ENCODE measurements around the gene STK32B. TPM values are rescaled to one million over a fixed set of nuclear protein-coding genes. Genes with fewer than 3 reads are reported as not detected.

The STK32B gene
- total RNA-seq, 4 donors from 2014 or later: 3.0 to 33.8 (median 4.3) TPM

DNA sequence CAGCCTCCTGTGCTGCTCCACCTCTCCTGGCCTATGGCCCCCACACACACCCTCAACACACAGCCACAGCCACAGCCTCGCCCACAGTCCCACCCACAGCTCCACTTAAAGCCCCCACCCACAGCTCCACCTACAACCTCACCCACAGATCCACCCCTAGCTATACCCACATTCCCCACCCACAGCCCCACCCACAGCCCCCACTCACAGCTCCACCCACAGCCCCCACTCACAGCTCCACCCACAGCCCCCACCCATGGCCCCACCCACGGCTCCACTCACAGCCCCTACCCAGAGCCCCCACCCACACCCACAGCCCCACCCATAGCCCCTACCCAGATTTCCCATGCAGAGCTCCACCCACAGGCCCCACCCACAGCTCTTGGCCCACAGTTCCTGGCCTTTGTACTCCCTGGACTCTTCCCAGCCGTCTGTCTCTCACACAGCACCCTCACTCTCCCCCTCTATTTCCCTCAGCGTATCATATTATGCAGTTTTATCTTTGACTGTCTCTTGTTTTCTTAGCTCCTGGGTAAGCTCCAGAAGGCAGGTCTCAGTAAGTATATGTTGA lies 334.5 kb downstream of the STK32B start:
- no peak for DNase-seq
- Histone ChIP-seq H3K9me3 (no peaks in the 10 kb centered on the region), H3K27me3 (no peaks in the 10 kb centered on the region), H3K4me1 (no peaks in the 10 kb centered on the region), H3K36me3 (no peaks in the 10 kb centered on the region), H3K4me3 (no peak overlapping the region), H3K27ac (no peak overlapping the region)
- intact Hi-C loops (cut with DNase I; ENCODE audit: low total_unique reads): no loop called here
- no peak for TF ChIP-seq POLR2A (IDR thresholded peaks at IDR 0.05)
- TF ChIP-seq, protein P1, sequence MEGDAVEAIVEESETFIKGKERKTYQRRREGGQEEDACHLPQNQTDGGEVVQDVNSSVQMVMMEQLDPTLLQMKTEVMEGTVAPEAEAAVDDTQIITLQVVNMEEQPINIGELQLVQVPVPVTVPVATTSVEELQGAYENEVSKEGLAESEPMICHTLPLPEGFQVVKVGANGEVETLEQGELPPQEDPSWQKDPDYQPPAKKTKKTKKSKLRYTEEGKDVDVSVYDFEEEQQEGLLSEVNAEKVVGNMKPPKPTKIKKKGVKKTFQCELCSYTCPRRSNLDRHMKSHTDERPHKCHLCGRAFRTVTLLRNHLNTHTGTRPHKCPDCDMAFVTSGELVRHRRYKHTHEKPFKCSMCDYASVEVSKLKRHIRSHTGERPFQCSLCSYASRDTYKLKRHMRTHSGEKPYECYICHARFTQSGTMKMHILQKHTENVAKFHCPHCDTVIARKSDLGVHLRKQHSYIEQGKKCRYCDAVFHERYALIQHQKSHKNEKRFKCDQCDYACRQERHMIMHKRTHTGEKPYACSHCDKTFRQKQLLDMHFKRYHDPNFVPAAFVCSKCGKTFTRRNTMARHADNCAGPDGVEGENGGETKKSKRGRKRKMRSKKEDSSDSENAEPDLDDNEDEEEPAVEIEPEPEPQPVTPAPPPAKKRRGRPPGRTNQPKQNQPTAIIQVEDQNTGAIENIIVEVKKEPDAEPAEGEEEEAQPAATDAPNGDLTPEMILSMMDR (IDR thresholded peaks at IDR 0.05): no peak

DNA sequence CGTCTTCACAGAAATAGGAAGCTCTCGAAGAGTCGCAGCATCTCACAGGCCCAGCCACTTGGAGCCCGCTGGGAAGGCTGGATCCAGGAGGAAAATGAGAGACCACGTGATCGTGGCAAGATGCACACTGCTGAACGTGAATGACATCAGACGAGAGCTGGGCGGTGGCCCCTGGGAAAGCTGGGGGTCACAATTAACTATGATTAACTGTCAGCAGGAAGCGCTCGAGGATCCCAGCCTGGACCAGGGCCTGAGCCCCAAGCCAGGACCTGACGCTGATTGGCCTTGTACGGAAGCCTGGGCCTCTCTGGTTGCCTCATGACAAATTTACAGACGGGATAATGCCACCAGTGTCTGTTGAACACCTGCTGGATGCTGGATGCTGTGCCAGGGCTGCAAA lies 335.6 kb downstream of the STK32B start:
- no peak overlapping the region for H3K4me3 ChIP-seq
- TF ChIP-seq, protein P1 (IDR thresholded peaks at IDR 0.05): no peak
- TF ChIP-seq POLR2A (IDR thresholded peaks at IDR 0.05): no peak
- H3K4me1 ChIP-seq: no peaks in the 10 kb centered on the region
- no peak overlapping the region for H3K27ac ChIP-seq
- intact Hi-C loops (cut with DNase I; ENCODE audit: low total_unique reads): no loop called here
- no peaks in the 10 kb centered on the region for H3K27me3 ChIP-seq
- no peaks in the 10 kb centered on the region for H3K9me3 ChIP-seq
- H3K36me3 ChIP-seq: no peaks in the 10 kb centered on the region
- DNase-seq: no peak

DNA sequence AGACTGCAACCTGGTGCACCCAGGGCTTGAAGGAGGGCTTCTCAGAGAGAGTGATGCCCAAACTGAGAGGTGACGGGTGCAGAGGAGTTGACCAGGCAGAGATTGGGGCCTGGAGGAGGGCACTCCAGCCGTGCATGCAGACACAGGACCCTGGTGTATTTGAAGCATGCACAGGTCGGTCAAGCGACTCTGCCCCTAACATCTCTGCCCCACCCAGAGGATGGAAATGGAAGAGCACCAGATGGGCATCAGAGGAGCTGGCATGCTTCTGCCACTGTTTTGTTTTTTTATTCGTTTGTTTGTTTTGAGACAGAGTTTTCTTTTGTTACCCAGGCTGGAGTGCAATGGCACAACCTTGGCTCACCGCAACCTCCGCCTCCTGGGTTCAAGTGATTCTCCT lies 336.2 kb downstream of the STK32B start:
- H3K27ac ChIP-seq: no peak overlapping the region
- H3K36me3 ChIP-seq: no peaks in the 10 kb centered on the region
- intact Hi-C loops (cut with DNase I; ENCODE audit: low total_unique reads): no loop called here
- TF ChIP-seq POLR2A (IDR thresholded peaks at IDR 0.05): no peak
- TF ChIP-seq, protein P1 (IDR thresholded peaks at IDR 0.05): no peak
- H3K4me3 ChIP-seq: no peak overlapping the region
- DNase-seq: no peak
- H3K9me3 ChIP-seq: no peaks in the 10 kb centered on the region
- H3K27me3 ChIP-seq: no peaks in the 10 kb centered on the region
- H3K4me1 ChIP-seq: no peaks in the 10 kb centered on the region

DNA sequence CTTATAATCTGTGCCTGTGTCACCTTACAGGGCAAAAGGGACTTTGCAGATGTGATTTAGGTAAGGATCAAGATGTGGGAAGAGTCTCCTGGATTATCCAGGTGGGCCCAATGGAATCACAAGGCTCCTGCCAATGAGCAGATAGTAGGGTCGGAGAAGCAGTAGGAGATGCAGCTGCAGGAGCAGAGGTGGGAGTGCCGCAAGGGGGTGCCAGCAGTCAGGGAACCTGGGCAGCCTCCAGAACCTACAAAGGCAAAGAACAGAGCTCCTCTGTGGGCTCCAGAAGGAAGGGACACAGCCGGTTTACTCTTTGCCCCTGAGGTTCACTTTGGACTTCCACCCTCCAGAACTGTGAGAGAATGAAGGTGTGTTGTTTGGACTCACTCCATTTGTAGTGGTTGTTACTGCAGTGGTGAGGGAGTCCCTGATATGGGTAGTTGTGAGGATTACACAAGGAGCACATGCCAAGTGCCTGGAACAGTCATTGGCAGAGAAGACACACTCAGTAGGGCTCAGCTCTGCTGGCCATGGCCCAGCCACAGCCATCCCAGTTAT lies 338.6 kb downstream of the STK32B start:
- TF ChIP-seq POLR2A (IDR thresholded peaks at IDR 0.05): no peak
- TF ChIP-seq, protein P1 (IDR thresholded peaks at IDR 0.05): no peak
- Histone ChIP-seq H3K27ac (no peak overlapping the region), H3K9me3 (no peaks in the 10 kb centered on the region), H3K4me1 (no peaks in the 10 kb centered on the region), H3K4me3 (no peak overlapping the region), H3K36me3 (no peaks in the 10 kb centered on the region), H3K27me3 (no peaks in the 10 kb centered on the region)
- no peak for DNase-seq
- intact Hi-C loops (cut with DNase I; ENCODE audit: low total_unique reads): no loop called here

DNA sequence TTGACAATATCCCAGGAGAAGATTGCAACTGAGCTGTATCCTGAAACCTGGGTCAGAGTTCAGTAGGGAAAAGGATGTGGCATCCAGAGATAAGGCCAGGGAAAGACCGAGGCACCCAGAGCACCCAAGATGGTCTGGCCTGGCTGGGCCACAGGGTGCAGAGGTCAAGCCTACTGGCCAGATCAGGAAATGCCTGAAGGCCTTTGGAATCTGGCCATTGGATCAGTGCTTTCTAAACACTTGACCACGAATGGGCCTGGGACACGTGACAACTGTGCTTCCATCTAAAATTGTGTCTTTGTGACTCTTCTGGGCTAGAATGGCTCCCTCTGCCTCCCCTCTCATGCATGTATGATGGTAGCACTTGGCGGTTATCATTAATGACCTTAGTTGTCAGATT lies 340.2 kb downstream of the STK32B start:
- intact Hi-C loops (cut with DNase I; ENCODE audit: low total_unique reads): no loop called here
- DNase-seq: no peak
- TF ChIP-seq, protein P1 (IDR thresholded peaks at IDR 0.05): no peak
- TF ChIP-seq POLR2A (IDR thresholded peaks at IDR 0.05): no peak
- Histone ChIP-seq H3K4me3 (no peak overlapping the region), H3K4me1 (no peaks in the 10 kb centered on the region), H3K27me3 (no peaks in the 10 kb centered on the region), H3K36me3 (no peaks in the 10 kb centered on the region), H3K27ac (no peak overlapping the region), H3K9me3 (no peaks in the 10 kb centered on the region)
